DOHH2 (cell line): ENCODE results near the gene GALNT2.

Experiments used
- EZH2phosphoT487 ChIP-seq: fragments of 200-600 bp; sonication (generic); IDR thresholded peaks from 2 replicates; pipeline ENCODE4 v1.6.1; 2017; ENCODE audit warnings: borderline replicate concordance, mild to moderate bottlenecking, antibody characterized with exemption, low read length, moderate library complexity, mixed read lengths
- TF ChIP-seq, protein P1 (sequence below): fragments of 200-600 bp; sonication (generic); IDR thresholded peaks from one replicate; pipeline ENCODE4 v1.5.1; 2014; ENCODE audit warnings: antibody characterized with exemption, mild to moderate bottlenecking, low read depth, low read length; ENCODE audit not compliant: poor library complexity, severe bottlenecking

GRCh38 chr1:230264342-230264741, 197.3 kb downstream of the GALNT2 start:
- TF ChIP-seq, protein P1, sequence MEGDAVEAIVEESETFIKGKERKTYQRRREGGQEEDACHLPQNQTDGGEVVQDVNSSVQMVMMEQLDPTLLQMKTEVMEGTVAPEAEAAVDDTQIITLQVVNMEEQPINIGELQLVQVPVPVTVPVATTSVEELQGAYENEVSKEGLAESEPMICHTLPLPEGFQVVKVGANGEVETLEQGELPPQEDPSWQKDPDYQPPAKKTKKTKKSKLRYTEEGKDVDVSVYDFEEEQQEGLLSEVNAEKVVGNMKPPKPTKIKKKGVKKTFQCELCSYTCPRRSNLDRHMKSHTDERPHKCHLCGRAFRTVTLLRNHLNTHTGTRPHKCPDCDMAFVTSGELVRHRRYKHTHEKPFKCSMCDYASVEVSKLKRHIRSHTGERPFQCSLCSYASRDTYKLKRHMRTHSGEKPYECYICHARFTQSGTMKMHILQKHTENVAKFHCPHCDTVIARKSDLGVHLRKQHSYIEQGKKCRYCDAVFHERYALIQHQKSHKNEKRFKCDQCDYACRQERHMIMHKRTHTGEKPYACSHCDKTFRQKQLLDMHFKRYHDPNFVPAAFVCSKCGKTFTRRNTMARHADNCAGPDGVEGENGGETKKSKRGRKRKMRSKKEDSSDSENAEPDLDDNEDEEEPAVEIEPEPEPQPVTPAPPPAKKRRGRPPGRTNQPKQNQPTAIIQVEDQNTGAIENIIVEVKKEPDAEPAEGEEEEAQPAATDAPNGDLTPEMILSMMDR, result no peak
- no peak for TF ChIP-seq EZH2phosphoT487
